HG03066 (cell line): ENCODE data around the gene SUSD1.

Experiments
- ATAC-seq: cut with Tn5 transposase; IDR thresholded peaks from one replicate; pipeline ENCODE4 v1.9.1; 2021; ENCODE audit warnings: low read depth; ENCODE audit not compliant: unreplicated experiment

SUSD1 gene

DNA sequence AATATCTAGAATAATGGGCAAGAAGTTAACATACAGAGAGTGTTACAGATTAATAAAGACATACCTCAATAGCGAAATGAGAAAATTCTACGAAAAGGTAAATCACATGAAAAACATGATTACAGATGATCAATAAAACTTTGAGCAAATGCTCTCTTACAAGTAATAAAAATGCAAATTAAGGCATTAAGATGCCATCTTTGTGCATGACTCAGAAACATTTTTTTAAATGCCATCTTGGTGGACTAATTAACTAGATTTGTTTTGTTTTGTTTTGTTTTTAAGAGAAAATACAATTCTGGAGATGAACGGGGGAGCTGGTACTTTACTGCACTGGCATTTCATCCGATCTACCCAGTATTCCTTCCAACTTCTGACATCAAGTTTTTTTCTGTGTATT, 130.2 kb downstream of the SUSD1 start:
- ATAC-seq, result no peak

DNA sequence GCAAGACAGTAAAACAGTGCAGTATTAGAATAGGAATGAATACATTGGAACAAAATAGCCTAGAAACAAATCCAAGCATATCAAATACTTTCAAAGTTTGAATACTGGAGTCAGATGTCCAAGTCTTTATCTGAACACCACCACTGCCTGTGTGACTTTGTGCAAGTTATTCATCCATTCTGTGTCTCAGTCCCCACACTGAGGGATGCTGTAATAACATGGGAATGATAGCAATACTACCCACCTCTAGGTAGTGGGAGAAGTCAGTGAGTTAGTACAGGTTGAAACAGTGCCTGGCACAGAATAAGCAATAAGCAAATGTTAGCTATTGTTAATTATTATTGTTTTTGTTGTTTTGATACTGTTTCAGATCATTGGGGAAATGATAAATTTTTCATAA, 130.9 kb downstream of the SUSD1 start:
- ATAC-seq, result no peak

DNA sequence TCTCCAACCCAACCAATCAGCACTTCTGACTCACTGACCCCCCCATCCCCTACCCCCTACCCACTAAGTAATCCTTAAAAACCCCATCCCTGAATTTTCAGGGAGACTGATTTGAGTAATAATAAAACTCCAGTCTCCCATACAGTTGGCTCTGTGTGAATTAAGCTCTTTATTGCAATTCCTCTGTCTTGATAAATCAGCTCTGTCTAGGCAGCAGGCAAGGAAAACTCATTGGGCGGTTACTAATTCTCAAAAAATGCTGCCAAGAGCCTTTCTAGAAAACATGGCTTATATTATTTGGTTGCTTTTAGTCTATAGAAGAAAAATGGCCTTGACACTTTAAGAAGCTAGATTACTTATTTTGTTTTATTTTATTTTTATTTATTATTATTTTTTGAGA, 131.7 kb downstream of the SUSD1 start:
- ATAC-seq, result no peak

DNA sequence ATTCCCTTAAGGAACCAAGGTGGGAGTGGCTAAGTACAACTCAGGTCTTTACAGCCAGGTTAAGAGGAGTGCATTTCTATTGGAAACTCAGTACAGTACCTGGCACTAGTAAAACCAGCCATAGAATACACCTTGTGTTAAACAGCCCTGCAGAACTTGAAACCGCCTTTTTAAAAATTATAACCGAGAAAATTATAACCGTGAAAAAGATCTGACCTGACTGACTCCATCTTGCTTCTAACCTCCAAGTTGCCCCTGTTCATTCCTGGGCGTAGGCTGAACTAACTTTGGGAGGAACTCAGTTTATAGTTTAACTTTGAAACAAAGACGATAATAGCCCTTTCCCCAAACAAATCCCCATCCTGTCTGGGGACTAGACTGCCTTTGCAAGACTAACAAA, 132.3 kb downstream of the SUSD1 start:
- ATAC-seq, result no peak

DNA sequence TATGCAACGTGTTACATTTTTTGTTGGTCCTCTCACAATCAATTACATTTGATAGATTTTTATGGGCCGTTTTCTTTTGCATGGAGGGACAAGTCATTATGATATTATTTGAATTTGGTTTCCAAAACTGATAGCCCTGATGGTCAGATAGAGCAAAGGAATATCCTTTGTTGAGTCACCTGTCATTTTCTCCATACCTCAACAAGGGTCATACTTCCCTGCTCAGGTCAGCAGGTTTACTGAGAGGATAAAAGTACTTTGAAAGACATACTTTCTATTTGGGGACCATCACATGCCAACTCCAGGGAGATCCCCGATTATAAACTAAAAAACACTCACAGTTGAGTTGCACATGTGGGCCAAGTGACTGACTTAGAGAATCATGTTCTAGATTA, 132.9 kb downstream of the SUSD1 start:
- no peak for ATAC-seq

DNA sequence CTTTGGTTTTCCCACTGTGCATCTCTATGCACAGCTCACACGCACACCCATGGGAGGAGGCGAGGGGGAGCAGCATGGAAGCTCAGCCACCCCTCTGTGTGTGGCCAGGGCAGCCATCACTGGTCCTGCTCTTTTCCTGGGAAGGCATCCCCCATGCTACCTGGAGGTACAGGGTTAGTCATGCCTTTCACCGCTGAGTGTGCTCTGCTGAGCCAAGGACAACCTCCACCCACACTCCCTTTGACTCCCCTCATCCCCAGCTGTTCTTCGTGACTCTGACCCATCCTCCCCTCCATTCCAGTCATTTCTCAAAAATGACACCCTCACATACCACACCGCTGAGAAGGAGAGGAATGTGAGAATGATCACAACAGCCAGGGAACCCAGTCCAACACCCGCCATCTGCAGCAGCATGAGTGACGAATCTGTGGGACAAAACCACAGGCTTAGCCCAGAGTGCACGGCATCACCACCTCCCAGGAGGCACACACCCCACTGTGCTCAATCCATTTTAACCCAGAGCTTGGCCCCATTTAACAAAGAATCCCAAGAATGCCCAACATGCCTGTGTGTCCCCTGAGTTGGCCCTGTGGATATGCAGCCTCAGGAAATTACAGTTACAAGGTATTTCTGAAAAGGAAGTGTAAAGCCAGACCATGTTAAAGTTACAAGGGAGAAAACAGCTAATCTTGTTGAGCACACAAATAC, 133.4 kb downstream of the SUSD1 start:
- no peak for ATAC-seq

DNA sequence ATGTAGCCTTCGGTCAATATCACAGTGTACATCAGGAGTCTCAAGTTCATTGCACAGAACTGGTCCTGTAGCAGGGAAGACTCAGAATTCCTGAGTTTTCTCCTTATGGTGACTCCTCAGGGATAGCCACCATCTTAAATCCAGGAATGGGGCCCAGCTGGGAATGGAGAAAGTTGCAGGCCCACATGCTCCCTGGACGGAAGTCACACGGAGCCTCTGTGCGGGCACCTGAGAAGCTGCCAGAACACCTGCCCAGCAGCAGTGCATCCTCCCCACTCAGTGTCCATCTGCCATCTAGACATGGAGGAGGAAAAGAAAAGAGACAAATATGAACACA, 133.9 kb downstream of the SUSD1 start:
- ATAC-seq, result no peak

DNA sequence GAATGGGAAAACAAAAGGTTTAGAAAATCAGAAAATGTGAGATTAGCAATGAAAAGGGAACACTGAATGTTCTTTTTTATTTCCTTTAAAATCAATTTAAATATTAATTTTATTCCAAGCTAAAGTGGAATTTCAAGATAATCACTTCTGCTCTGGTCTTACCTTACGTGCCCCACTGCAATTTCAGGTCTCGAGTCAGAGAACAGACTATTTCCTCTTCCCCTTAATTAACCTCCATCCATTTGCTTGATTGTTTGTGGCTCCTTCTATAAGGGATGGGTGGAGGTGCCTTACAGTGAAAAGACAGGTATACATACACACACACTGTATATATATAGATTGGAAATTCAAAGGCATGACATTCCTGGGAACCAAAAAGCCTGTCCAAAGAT, 137.1 kb downstream of the SUSD1 start:
- ATAC-seq, result no peak

DNA sequence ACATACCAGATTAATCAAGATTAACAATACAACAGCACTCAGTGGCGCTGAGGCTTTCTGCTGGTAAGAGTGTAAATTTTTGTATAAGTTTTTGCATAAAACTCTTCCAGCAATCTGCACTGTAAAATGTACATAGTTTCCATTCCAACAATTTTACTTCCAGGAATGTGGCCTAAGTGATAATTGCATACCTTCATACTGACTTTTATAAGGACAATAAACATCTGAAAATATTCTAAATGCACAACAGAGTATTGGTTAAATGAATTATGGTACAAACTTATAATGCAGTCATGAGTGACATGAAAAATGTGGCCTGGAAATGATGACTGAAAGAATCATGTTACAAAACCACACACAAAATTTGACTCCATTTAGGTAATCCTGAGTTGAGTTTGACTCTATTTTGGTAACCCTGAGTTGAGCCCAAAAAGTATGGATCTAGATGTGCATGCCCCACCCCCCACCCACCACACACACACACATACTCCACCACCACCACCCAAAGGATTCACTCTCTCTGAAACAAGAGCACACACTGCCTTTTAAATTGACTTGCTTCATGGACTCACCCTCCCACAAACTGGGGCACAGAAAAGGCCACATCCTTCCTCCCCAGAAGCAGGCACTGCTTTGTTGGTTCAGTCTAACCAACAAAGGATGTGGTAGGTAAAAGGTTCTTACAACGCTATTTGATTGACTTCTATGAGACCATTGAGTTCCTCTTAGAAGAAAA, 137.6 kb downstream of the SUSD1 start:
- ATAC-seq, result peak; percentile 43

DNA sequence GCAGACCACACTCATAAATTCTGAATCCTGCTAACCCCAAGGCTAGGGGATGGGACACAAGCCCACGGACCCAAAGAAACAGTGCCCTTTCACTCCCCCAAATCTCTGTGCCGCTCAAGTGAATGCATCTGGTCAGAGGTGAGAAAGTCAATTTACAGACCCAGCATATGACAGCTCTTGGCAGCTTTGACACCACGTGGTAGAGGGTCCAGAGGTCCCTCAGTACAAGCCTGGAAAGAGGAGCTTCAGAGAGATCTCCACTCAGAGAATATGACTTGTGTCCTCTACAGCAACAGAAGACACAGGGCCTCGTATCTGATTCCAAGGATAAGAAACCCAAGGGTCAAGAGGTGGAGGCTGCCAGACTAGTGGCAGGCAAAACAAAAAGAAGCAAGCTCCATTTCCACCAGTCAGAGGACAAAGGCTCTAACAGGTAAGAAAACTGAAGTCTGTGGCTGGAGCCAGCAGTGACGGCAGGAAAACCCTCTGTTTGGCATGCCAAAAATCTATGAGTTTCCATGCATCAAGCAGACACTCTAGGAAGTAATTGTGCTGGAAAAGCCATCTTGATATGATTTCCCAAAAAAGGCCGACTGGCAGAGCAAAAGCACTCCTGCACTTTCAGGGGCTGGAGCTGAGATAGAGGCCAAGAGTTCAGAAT, 139.8 kb downstream of the SUSD1 start:
- no peak for ATAC-seq

DNA sequence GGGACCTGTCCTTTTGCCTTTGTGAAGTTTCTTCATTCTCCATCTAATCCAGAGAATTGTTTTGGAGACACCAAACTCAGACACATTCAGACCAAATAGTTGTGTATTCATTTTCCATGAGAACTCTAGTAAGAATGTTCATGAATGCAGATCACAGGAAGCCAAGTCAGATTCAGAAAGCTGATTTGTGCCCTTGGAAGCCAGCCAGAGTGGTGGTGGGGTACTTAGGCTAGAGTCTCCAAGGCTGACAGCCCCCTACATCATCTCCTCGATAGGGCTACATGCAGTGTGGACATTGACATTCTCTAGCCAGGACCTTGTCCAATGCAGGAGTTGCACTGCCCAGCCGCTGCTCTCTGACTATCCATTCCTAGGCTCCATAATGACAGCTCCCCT, 140.9 kb downstream of the SUSD1 start:
- ATAC-seq, result no peak

DNA sequence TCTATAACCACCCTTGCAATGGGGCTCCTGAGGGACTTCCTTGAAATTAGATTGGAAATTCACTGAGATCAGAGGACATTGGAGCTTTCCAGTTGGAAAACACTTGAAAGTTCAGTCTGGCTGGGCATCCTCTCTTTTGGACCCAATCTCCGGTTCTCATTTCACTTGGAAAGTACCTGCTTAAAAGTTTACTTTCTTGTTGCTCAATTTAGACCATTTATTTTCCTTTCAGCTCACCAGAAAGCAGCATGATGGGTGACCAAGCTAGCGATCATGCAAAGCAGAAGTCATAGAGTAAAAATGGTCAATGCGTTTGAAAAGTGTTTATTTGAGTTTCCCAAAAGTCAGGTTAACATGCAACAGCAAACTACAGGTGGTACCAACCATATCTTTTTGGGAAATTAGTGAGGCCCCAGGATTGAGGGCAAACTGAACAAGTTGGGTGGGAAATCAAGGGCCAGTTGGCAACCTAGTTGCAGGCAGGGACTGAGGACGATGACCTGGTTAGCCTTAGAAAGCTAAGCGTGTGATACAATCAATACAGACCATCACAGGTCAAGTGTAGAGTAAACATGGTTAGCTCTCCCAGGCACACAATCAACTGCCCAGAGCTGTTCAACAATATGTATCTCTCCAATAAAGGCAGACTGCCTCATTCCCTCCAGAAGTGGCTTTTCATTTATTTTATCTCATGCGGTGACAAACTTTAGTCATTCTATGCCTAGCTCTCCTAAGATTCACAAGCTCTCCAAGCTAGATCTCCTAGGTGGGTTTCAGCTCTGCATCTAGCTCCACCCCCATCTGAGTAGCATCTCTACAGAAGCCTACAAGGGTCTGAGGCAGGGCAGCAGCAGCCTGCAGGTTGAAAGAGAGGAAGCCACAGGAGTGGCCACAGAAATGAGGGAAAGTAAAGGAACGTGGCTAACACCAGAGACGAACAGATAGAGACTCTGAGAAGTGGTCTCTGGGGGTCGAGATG, 141.6 kb downstream of the SUSD1 start:
- ATAC-seq, result no peak

DNA sequence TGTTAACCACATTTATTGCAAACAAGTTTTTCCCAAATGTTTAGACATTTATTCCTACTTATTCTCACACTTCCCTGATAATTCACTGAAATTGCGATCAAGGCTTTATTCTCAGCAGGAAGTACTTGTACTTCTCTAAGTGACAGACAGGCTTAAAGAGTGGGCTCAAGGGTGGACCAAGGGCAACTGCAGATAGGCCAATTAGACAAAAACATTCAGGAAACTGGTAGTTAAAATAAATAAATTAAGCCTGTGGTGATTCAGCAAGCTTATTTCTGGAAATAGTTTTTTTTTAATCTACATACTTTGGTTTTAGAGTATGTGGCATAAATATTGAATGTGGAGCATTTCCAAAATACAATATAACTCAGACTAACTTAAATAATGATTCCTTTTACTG, 142.4 kb downstream of the SUSD1 start:
- ATAC-seq, result no peak

DNA sequence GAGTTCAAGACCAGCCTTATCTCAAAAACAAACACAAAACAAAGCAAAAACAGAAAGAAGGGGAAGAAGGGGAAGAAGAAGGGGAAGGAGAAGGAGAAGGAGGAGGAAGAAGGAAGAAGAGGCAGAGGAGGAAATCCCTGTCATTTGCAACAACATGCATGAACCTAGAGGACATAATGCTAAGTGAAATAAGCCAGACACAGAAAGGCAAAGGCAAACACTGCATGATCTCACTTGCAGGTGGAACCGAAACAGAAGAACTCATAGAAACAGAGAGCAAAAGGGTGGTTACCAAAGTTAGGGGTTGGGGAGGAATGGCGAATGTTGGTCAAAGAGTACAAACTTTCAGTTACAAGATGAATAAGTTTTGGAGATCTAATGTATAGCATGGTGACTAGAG, 143.1 kb downstream of the SUSD1 start:
- ATAC-seq, result peak; percentile 40

DNA sequence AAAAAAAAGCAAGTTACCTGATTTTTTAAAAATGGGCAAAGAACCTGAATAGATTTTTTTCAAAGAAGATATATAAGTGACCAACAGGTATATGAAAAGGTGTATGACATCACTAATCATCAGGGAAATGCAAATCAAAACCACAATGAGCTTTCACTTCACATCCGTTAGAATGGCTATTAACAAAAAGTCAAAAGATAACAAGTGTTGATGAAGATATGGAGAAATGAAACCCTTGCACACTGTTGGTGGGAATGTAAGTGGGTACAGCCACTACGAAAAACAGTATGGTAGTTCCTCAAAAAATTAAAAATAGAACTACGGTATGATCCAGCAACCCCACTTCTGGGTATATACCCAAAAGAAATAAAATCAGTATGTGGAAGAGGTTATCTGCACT, 143.7 kb downstream of the SUSD1 start:
- ATAC-seq, result no peak

DNA sequence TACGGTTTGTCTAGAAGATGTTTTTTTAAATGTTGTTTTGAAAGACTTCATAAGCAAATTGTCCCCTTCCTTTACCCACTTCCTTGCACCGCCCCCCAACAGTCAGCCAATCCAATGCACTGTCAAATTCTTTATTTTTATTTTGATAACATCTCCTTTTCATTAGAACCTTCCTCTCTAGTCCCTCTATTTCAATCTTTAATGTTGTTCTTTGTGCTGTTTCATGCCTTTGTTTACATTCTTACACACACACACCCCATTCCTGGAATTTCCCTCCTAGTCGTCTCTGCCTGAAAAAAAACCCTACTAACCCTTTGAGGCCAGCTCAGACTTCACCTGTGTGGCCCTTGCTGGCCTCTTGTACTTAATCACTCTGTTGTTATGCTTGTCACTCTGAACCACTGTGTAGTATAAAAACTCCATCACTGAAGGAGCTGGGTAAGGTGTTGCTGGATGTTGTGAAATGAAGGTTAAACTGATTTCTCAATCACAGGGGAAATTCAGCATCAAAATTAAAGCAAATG, 145.1 kb downstream of the SUSD1 start:
- ATAC-seq, result no peak

DNA sequence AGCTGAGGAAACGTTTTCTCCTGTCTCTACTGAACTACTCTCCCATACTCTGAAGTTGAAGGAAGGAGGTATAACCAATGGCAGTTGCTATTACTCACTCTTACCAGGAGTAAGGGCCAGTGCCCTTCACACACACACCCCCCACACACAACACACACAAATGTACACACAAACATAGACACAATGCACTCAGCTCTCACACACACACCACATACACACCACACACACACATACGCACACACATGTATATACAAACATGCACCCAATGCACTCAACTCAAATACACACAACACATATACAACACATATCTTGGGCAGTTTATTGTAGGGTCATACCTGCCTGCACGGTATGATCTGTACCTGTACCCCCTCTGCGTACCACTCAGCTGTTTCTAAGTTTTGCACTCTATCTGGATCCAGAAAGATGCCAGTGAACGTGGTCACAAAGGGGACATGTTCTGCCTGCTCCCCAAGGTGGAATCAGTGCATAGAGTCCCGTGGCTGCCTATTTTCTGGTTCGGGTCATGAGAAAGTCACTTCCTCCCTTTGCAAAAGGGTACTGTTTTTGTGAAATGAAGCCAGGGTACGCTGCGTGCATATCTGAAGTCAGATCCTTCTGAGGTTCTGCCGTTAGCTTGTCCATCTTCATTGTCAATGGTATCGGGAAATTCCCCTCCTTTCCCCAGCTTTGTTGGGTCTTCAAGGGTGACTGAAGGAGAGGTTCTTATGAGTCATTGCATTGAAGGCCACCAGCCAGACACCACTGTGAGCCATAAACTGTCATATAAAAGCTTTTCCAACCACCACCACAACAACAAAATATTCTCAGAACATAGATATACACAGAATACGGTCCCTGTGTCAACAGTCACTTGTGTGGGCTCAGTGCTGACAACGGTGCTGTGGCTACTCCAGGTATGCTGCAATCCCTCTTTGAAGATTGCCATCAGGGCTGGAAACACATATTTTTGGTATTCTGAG, 146.6 kb downstream of the SUSD1 start:
- ATAC-seq, result peak; percentile 52

DNA sequence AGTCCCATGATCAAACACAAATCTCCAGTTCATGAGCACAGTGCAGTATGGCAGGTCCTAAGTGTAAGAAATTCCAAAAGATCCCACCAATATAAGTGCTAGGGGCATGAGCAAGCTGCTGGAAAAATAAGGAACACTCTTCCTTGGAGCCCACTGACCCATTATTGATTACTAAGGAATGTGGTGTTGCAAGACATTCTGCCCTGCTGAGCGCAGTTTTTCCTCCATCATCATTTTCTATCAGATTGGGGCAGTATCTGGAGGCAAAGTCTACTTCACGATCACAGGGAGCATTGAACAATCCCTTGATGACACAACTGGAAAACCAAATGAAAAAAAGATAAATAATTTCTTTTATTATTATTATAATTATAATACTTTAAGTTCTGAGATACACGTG, 149.2 kb downstream of the SUSD1 start:
- no peak for ATAC-seq

DNA sequence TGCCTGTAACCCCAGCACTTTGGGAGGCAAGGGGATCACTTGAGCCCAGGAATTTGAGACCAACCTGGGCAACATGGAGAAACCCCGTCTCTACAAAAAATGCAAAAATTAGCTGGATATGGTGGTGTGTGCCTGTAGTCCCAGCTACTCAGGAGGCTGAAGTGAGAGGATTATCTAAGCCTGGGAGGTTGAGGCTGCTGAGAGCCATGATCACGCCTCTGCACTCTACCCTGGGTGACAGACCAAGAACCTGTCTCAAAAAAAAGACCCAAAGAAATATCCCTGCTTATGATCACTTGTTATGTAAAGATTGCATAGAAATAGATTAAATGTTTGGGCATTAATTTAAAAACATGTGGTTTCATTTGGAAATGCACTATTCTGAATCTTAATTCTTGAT, 153.4 kb downstream of the SUSD1 start:
- ATAC-seq, result no peak
